Measurements from ENCODE around the gene PCDH9. TPM values are rescaled to one million over a fixed set of nuclear protein-coding genes. Genes with fewer than 3 reads are reported as not detected.

PCDH9 gene
- total and polyA plus RNA-seq, 2 of the 4 experiments (the other 2 are of a cell fraction) = 2.2 to 10.2 TPM

DNA sequence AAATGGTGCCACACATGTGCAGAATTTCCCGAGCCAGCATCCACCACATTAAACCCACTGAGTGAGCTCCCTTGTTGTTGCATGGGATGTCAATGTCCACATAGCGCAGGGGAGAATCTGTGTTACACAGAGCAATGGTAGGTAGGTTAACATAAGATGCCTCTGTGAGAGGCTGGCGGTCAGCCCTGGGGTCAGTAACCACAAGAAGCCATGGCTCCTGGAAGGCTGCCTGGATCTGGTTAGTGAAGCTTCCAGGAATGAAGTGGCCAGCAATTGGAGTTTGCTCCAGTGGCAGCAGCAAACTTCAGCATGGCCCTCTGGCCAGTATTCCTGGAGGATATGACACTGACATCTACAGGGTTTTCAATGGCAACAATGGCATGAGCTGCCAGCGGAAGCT lies 37.0 kb upstream of the PCDH9 start:
- H2AK9ac ChIP-seq (replicated peaks; ENCODE audit: low read depth, low read length, poor library complexity) = no peak overlapping the region
- H3K14ac ChIP-seq (replicated peaks; ENCODE audit: low read depth, low read length) = no peak overlapping the region
- no peaks in the 10 kb centered on the region for H3K9me3 ChIP-seq (ENCODE audit: control insufficient read depth, insufficient read depth, low read length)
- no peaks in the 10 kb centered on the region for H3K36me3 ChIP-seq (ENCODE audit: control insufficient read depth, insufficient read depth, low read length)
- no peak overlapping the region for H4K91ac ChIP-seq (ENCODE audit: insufficient read depth, low read depth, low read length)
- ATAC-seq (ENCODE audit: low read depth) (no peak), DNase-seq (peak; percentile 35)
- no peak overlapping the region for H4K5ac ChIP-seq (ENCODE audit: low read depth, low read length)
- in situ Hi-C loops (cut with MboI; ENCODE audit: low sequenced_read_pairs) = no loop called here
- no peaks in the 10 kb centered on the region for H3K79me1 ChIP-seq (ENCODE audit: low read depth in 1 of 2, low read length in 2 of 2)
- no peak overlapping the region for H3K4ac ChIP-seq (ENCODE audit: low read depth, low read length)
- H3K27ac ChIP-seq (ENCODE audit: insufficient read depth, low read length) = no peak overlapping the region
- H4K20me1 ChIP-seq (ENCODE audit: insufficient read depth, low read length) = no peaks in the 10 kb centered on the region
- no peaks in the 10 kb centered on the region for H3K27me3 ChIP-seq (ENCODE audit: control insufficient read depth, insufficient read depth, low read length)
- H2AFZ ChIP-seq (replicated peaks; ENCODE audit: low read length, poor library complexity) = no peak overlapping the region
- no CpG with 5 or more reads among the region's 4 CpGs for WGBS, 2 experiments (ENCODE audit: extremely low coverage in 2 of 2, insufficient read length in 1 of 2)
- H2BK15ac ChIP-seq (ENCODE audit: low read depth, low read length) = no peak overlapping the region
- no peak overlapping the region for H2BK120ac ChIP-seq (ENCODE audit: low read depth, low read length)
- no peak overlapping the region for H3K4me2 ChIP-seq (ENCODE audit: low read depth, low read length)
- no TSS peak for BruUV-seq (replicated peaks)
- H3K9me1 ChIP-seq (ENCODE audit: insufficient read depth, low read length) = no peaks in the 10 kb centered on the region
- H4K8ac ChIP-seq (ENCODE audit: low read depth in 2 of 2, low read length in 2 of 2) = no peak overlapping the region
- H3K4me1 ChIP-seq (ENCODE audit: control insufficient read depth, insufficient read depth, low read length) = no peaks in the 10 kb centered on the region
- no peak overlapping the region for H3K56ac ChIP-seq (ENCODE audit: extremely low read depth, insufficient read depth, low read length)
- no peak overlapping the region for H2AK5ac ChIP-seq (ENCODE audit: low read depth, low read length)
- intact Hi-C loops (cut with micrococcal nuclease) = no loop called here
- H2BK5ac ChIP-seq (ENCODE audit: low read depth, low read length, poor library complexity, severe bottlenecking) = no peak overlapping the region
- H3K9ac ChIP-seq (ENCODE audit: low read depth, low read length) = no peak overlapping the region
- TF ChIP-seq CEBPB (IDR thresholded peaks at IDR 0.05; ENCODE audit: low read depth, low read length) (no peak), RCOR1 (IDR thresholded peaks at IDR 0.05; ENCODE audit: insufficient replicate concordance, low read length) (no peak), RAD21 (IDR thresholded peaks at IDR 0.05; ENCODE audit: low read length) (no peak), FOS (IDR thresholded peaks at IDR 0.05; ENCODE audit: low read depth, low read length) (no peak), MAFK (IDR thresholded peaks at IDR 0.05; ENCODE audit: low read depth, low read length) (no peak), BHLHE40 (IDR thresholded peaks at IDR 0.05; ENCODE audit: low read depth, low read length) (no peak), MXI1 (IDR thresholded peaks at IDR 0.05; ENCODE audit: borderline replicate concordance, low read depth, low read length) (no peak), MAZ (IDR thresholded peaks at IDR 0.05; ENCODE audit: borderline replicate concordance, low read depth, low read length) (no peak), CHD1 (IDR thresholded peaks at IDR 0.05; ENCODE audit: low read depth, low read length) (no peak), SMC3 (IDR thresholded peaks at IDR 0.05; ENCODE audit: low read depth, low read length) (no peak), RFX5 (IDR thresholded peaks at IDR 0.05; ENCODE audit: low read depth, low read length) (no peak), CTCF (conservative IDR thresholded peaks at IDR 0.05; ENCODE audit: low read depth, low read length) (no peak)
- TF ChIP-seq, protein P1, sequence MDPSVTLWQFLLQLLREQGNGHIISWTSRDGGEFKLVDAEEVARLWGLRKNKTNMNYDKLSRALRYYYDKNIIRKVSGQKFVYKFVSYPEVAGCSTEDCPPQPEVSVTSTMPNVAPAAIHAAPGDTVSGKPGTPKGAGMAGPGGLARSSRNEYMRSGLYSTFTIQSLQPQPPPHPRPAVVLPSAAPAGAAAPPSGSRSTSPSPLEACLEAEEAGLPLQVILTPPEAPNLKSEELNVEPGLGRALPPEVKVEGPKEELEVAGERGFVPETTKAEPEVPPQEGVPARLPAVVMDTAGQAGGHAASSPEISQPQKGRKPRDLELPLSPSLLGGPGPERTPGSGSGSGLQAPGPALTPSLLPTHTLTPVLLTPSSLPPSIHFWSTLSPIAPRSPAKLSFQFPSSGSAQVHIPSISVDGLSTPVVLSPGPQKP (IDR thresholded peaks at IDR 0.05; ENCODE audit: borderline replicate concordance, low read depth, low read length) = no peak
- H3K23ac ChIP-seq (ENCODE audit: low read depth, low read length) = no peak overlapping the region
- ChIA-PET POLR2A (ENCODE audit: unreplicated experiment) (no interaction called here), CTCF (no interaction called here)
- dilution Hi-C loops (cut with HindIII; ENCODE audit: low sequenced_read_pairs, unreplicated experiment) = no loop called here
- H3K4me3 ChIP-seq (ENCODE audit: insufficient read depth, low read depth, low read length) = no peak overlapping the region
- H2BK20ac ChIP-seq (ENCODE audit: low read depth, low read length) = no peak overlapping the region
- no peak overlapping the region for H3K18ac ChIP-seq (ENCODE audit: low read depth, low read length)

Measured in IMR-90 (cell line).